PC-3 (cell line): ENCODE measurements around the gene MRPS18C. TPM values are rescaled to one million over a fixed set of nuclear protein-coding genes. Genes with fewer than 3 reads are reported as not detected.

Source experiments
- ATAC-seq: fragments of 200-7000 bp; cut with Tn5 transposase; 2 replicates; pipeline ENCODE4 v1.9.1; 2020; ENCODE audit warnings: mild to moderate bottlenecking, moderate library complexity
- BruUV-seq: library from RNA; stranded (reverse); fragments of 400-500 nt; replicated peaks from 2 replicates; lab custom pipeline; 2021; lab: Mats Ljungman, UMichigan
- CTCF ChIA-PET: fragments of 300-600 bp; sonication (Branson Sonifier 250); formaldehyde crosslinking; loops from one replicate; lab custom pipeline; 2022; ENCODE audit warnings: antibody characterized with exemption; lab: Charles Lee
- POLR2A ChIA-PET: fragments of 300-600 bp; sonication (Branson Sonifier 250); formaldehyde crosslinking; loops from one replicate; lab custom pipeline; 2022; ENCODE audit warnings: antibody characterized with exemption; ENCODE audit not compliant: unreplicated experiment; lab: Charles Lee
- DNase-seq: peaks from one replicate; pipeline ENCODE4 v3.0.0-alpha.2; 2015
- H2AFZ ChIP-seq: fragments of 300-600 bp; sonication (generic); 2 replicates; pipeline ENCODE4 v1.6.0; 2016; ENCODE audit warnings: antibody characterized with exemption, low read length
- H3F3A ChIP-seq: fragments of 300-600 bp; sonication (generic); one replicate; pipeline ENCODE4 v1.6.0; 2017; ENCODE audit warnings: antibody characterized with exemption, low read length, control low read depth, mild to moderate bottlenecking; ENCODE audit not compliant: unreplicated experiment
- H3K27ac ChIP-seq: fragments of 300-600 bp; sonication (generic); 2 replicates; pipeline ENCODE4 v1.5.1; 2016; ENCODE audit warnings: mild to moderate bottlenecking, low read length
- H3K27me3 ChIP-seq: fragments of 300-600 bp; sonication (generic); 2 replicates; pipeline ENCODE4 v1.6.1; 2016; ENCODE audit warnings: low read length, mixed read lengths
- H3K36me3 ChIP-seq: fragments of 300-600 bp; sonication (generic); 2 replicates; pipeline ENCODE4 v1.6.1; 2016; ENCODE audit warnings: low read depth, mixed run types, low read length, mixed read lengths
- H3K4me1 ChIP-seq: fragments of 300-600 bp; sonication (generic); 2 replicates; pipeline ENCODE4 v1.5.1; 2016; ENCODE audit warnings: low read length; ENCODE audit not compliant: insufficient read depth
- H3K4me2 ChIP-seq: fragments of 300-600 bp; sonication (generic); 2 replicates; pipeline ENCODE4 v1.6.0; 2016; ENCODE audit warnings: low read length
- H3K4me3 ChIP-seq: fragments of 300-600 bp; sonication (generic); 2 replicates; pipeline ENCODE4 v1.5.1; 2016; ENCODE audit warnings: mild to moderate bottlenecking, low read length, mixed read lengths
- H3K79me2 ChIP-seq: fragments of 300-600 bp; sonication (generic); 2 replicates; pipeline ENCODE4 v1.6.1; 2017; ENCODE audit warnings: low read length, mixed read lengths
- H3K9ac ChIP-seq: fragments of 300-600 bp; sonication (generic); 2 replicates; pipeline ENCODE4 v1.6.0; 2016; ENCODE audit warnings: mild to moderate bottlenecking, low read length
- H3K9me2 ChIP-seq: fragments of 300-600 bp; sonication (generic); replicated peaks from 2 replicates; pipeline ENCODE4 v1.6.1; 2016; ENCODE audit warnings: mixed run types, low read length, mixed read lengths
- H3K9me3 ChIP-seq: fragments of 300-600 bp; sonication (generic); 2 replicates; pipeline ENCODE4 v1.6.1; 2016; ENCODE audit warnings: low read length, mixed read lengths
- H4K20me1 ChIP-seq: fragments of 300-600 bp; sonication (generic); 2 replicates; pipeline ENCODE4 v1.6.1; 2016; ENCODE audit warnings: low read length, mixed read lengths
- EZH2 ChIP-seq: fragments of 300-600 bp; sonication (generic); IDR thresholded peaks from one replicate; pipeline ENCODE4 v1.6.1; 2017; ENCODE audit warnings: antibody characterized with exemption, mild to moderate bottlenecking, low read length; ENCODE audit not compliant: unreplicated experiment
- EZH2phosphoT487 ChIP-seq: fragments of 300-600 bp; sonication (generic); IDR thresholded peaks from 2 replicates; pipeline ENCODE4 v1.6.1; 2018; ENCODE audit warnings: mild to moderate bottlenecking, antibody characterized with exemption, low read length, borderline replicate concordance
- intact Hi-C: fragments of 100-400 bp; cut with micrococcal nuclease; formaldehyde crosslinking; loops from 2 replicates; pipeline ENCODE4 v1.9.0; 2023
- total RNA-seq: library from RNA; depleted of rRNA; stranded (reverse); fragments of >200 nt; gene quantifications from 2 replicates; pipeline ENCODE4 v1.2.3, GENCODE V29; 2014
- TF ChIP-seq, protein P1 (sequence below): fragments of 300-600 bp; sonication (generic); conservative IDR thresholded peaks from 2 replicates; pipeline ENCODE4 v1.5.1; 2017; ENCODE audit warnings: antibody characterized with exemption, low read depth, mild to moderate bottlenecking, low read length

Gene MRPS18C
- total RNA-seq, 1 experiment from 2014 or later: 57.6 TPM

DNA sequence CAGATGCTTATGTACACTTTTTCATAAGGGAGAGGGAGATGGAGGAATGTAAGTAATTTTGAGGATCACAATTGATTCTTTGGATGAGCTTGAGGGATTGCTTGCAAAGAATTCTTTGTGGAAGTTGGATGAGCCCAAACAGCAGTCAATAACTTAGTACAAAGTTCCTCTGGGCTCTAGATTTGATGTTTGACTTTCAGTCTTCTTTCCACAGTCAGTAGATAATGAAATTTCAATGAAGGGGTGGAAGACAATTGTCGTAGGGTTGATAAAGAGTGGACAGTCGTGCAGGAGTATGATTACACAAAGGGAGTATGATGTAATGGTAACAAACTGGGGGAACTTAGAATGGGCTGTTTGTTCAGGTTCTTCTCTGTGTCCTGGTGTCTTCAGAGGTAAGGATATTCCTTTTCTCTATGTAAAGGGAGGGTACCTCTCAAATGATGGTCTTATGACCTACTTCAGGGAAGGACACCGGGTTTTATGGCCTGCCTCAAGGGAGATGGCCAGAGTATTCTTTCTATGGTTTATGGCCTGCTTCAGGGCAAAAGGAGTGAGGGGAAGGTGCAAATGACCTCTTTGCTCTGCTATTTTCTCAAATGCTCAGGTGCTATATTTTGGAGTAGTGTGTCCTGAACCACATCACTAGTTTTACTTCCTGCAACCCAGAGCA, 30.7 kb downstream of the MRPS18C start:
- DNase-seq (no peak), ATAC-seq (no peak)
- intact Hi-C loops: no loop called here
- ChIA-PET CTCF (no interaction called here), POLR2A (no interaction called here)
- no peaks in the 10 kb centered on the region for H3K27me3 ChIP-seq
- H3F3A ChIP-seq: no peaks in the 10 kb centered on the region
- H3K4me1 ChIP-seq: peaks cover 23% of the 10 kb centered on the region
- H3K79me2 ChIP-seq: peaks cover 6% of the 10 kb centered on the region; the same call in 1 of the 2 replicates
- H3K9me3 ChIP-seq: no peaks in the 10 kb centered on the region
- H3K4me2 ChIP-seq: no peak overlapping the region
- H3K4me3 ChIP-seq: no peak overlapping the region
- no peak overlapping the region for H3K9ac ChIP-seq
- no peaks in the 10 kb centered on the region for H4K20me1 ChIP-seq
- H3K9me2 ChIP-seq: no peaks in the 10 kb centered on the region
- H3K27ac ChIP-seq: peak overlapping the region; percentile 77
- TF ChIP-seq, protein P1, sequence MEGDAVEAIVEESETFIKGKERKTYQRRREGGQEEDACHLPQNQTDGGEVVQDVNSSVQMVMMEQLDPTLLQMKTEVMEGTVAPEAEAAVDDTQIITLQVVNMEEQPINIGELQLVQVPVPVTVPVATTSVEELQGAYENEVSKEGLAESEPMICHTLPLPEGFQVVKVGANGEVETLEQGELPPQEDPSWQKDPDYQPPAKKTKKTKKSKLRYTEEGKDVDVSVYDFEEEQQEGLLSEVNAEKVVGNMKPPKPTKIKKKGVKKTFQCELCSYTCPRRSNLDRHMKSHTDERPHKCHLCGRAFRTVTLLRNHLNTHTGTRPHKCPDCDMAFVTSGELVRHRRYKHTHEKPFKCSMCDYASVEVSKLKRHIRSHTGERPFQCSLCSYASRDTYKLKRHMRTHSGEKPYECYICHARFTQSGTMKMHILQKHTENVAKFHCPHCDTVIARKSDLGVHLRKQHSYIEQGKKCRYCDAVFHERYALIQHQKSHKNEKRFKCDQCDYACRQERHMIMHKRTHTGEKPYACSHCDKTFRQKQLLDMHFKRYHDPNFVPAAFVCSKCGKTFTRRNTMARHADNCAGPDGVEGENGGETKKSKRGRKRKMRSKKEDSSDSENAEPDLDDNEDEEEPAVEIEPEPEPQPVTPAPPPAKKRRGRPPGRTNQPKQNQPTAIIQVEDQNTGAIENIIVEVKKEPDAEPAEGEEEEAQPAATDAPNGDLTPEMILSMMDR: no peak
- TF ChIP-seq EZH2: no peak
- no peak for TF ChIP-seq EZH2phosphoT487
- H2AFZ ChIP-seq: no peak overlapping the region
- no TSS peak for BruUV-seq
- no peaks in the 10 kb centered on the region for H3K36me3 ChIP-seq

DNA sequence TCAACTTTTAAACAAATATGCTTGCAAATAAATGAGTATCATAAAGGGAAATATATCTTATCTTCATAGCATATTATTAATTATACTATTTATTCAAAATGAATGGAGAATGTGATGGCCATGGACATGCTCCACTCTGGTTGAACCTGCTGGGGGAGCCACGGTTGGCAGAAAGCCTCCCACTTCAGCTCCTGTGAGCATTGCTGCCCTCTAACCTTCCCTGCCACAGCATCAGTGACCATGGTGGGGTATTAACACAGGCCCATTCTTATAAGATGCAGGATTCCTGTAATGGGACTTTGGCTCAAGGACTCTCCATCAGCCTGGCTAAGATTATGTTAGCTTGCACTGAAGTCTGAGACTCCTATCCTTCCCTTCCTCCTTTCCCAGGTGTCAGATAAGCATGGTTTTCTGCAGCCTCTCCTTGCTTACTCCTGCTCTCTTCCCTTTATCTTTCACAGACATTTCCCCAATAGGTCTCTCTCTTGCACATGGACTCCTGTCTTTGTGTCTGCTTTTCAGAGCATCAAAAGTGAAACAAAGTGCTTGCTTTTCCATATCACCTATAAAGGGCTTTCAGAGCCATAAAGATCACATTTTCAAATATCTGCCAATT, 34.0 kb downstream of the MRPS18C start:
- Histone ChIP-seq H3K9ac (no peak overlapping the region), H3K4me2 (no peak overlapping the region), H3K79me2 (no peaks in the 10 kb centered on the region), H3K27me3 (no peaks in the 10 kb centered on the region), H3F3A (no peaks in the 10 kb centered on the region), H3K27ac (no peak overlapping the region), H3K4me1 (peaks cover 18% of the 10 kb centered on the region), H3K9me2 (no peaks in the 10 kb centered on the region), H3K36me3 (no peaks in the 10 kb centered on the region), H4K20me1 (no peaks in the 10 kb centered on the region), H3K9me3 (no peaks in the 10 kb centered on the region), H3K4me3 (no peak overlapping the region), H2AFZ (no peak overlapping the region; the same call in 1 of the 2 replicates)
- ChIA-PET CTCF (no interaction called here), POLR2A (no interaction called here)
- no peak for ATAC-seq
- no peak for DNase-seq
- BruUV-seq: no TSS peak
- TF ChIP-seq EZH2 (no peak), EZH2phosphoT487 (no peak)
- TF ChIP-seq, protein P1: no peak
- intact Hi-C loops: no loop called here
